SK-N-SH (cell line): ENCODE data around the gene MIA. TPM values are rescaled to one million over a fixed set of nuclear protein-coding genes. Genes with fewer than 3 reads are reported as not detected.

Experiments used
- CTCF ChIA-PET: fragments of 300-600, 350-600 bp; formaldehyde crosslinking; extraction: SDS; loops from one replicate; lab custom pipeline; 2021; lab: Yijun Ruan, JAX
- POLR2A ChIA-PET: fragments of 350-600 bp; sonication (Branson Sonifier 250); formaldehyde crosslinking; extraction: SDS; loops from one replicate; lab custom pipeline; 2020; ENCODE audit warnings: antibody characterized with exemption, inconsistent platforms; lab: Yijun Ruan, JAX
- DNase-seq: peaks from one replicate; pipeline ENCODE4 v3.0.0; 2012
- H2AFZ ChIP-seq: fragments of 200-600 bp; sonication (generic); 2 replicates; pipeline ENCODE4 v1.8.1; 2016; ENCODE audit warnings: antibody characterized with exemption, mild to moderate bottlenecking, low read depth
- H3F3A ChIP-seq: fragments of 200-600 bp; sonication (generic); replicated peaks from 2 replicates; pipeline ENCODE3; 2016; ENCODE audit warnings: antibody characterized with exemption, mild to moderate bottlenecking; ENCODE audit not compliant: insufficient read depth
- H3K27ac ChIP-seq, 2 experiments: fragments of 200-500 bp in 1 of 2; fragments of 200-600 bp in 1 of 2; sonication (Bioruptor generic) in 1 of 2; sonication (generic), shearing (Covaris generic) in 1 of 2; 2 replicates each; pipeline versions ENCODE4 v1.5.1 to v1.6.1; 2014 to 2016; ENCODE audit warnings: low read depth in 2 of 2, inconsistent platforms in 1 of 2, low read length in 1 of 2, mild to moderate bottlenecking in 1 of 2, mixed read lengths in 1 of 2
- H3K27me3 ChIP-seq: fragments of 200-600 bp; sonication (generic), shearing (Covaris generic); 2 replicates; pipeline ENCODE4 v1.6.1; 2016; ENCODE audit warnings: mixed run types; ENCODE audit not compliant: insufficient read depth
- H3K36me3 ChIP-seq, 2 experiments: fragments of 200-500 bp in 1 of 2; fragments of 200-600 bp in 1 of 2; sonication (Bioruptor generic) in 1 of 2; sonication (generic) in 1 of 2; replicated peaks in 1 of 2; 2 replicates each; pipeline versions ENCODE3 to v1.5.1; 2014 to 2016; ENCODE audit warnings: low read length in 1 of 2, mild to moderate bottlenecking in 1 of 2; ENCODE audit not compliant: insufficient read depth in 2 of 2, control insufficient read depth in 1 of 2
- H3K4me1 ChIP-seq, 2 experiments: fragments of 200-500 bp in 1 of 2; fragments of 200-600 bp in 1 of 2; sonication (Bioruptor generic) in 1 of 2; sonication (generic), shearing (Covaris generic) in 1 of 2; 2 replicates each; pipeline versions ENCODE4 v1.5.1 to v1.6.1; 2014 to 2016; ENCODE audit warnings: low read depth in 1 of 2, low read length in 1 of 2, mixed run types in 1 of 2; ENCODE audit not compliant: insufficient read depth in 2 of 2, control insufficient read depth in 1 of 2
- H3K4me2 ChIP-seq: fragments of 200-600 bp; sonication (generic), shearing (Covaris generic); 2 replicates; pipeline ENCODE4 v1.6.1; 2017; ENCODE audit warnings: mixed run types
- H3K4me3 ChIP-seq, 2 experiments: fragments of 200-500 bp in 1 of 2; fragments of 200-600 bp in 1 of 2; sonication (Bioruptor generic) in 1 of 2; sonication (generic), shearing (Covaris generic) in 1 of 2; 2 replicates each; pipeline versions ENCODE4 v1.5.1 to v1.8.1; 2014 to 2016; ENCODE audit warnings: low read depth in 2 of 2, inconsistent platforms in 1 of 2, low read length in 1 of 2, mild to moderate bottlenecking in 1 of 2, mixed read lengths in 1 of 2, moderate library complexity in 1 of 2
- H3K79me2 ChIP-seq: fragments of 200-600 bp; sonication (generic); 2 replicates; pipeline ENCODE4 v1.8.1; 2017; ENCODE audit warnings: mild to moderate bottlenecking; ENCODE audit not compliant: insufficient read depth
- H3K9ac ChIP-seq: fragments of 200-600 bp; sonication (generic); 2 replicates; pipeline ENCODE4 v1.6.1; 2017; ENCODE audit warnings: mixed run types
- H3K9me2 ChIP-seq: fragments of 200-600 bp; sonication (generic); 2 replicates; pipeline ENCODE4 v1.6.1; 2017; ENCODE audit warnings: mixed run types
- H3K9me3 ChIP-seq: fragments of 200-600 bp; sonication (generic); 2 replicates; pipeline ENCODE4 v1.6.1; 2017; ENCODE audit warnings: mixed run types, mild to moderate bottlenecking, moderate library complexity
- H4K20me1 ChIP-seq: fragments of 200-600 bp; sonication (generic); 2 replicates; pipeline ENCODE4 v1.6.1; 2017; ENCODE audit warnings: mild to moderate bottlenecking, mixed run types; ENCODE audit not compliant: insufficient read depth
- CHD2 ChIP-seq: fragments of 150-350 bp; IDR thresholded peaks from 2 replicates; pipeline ENCODE4 v1.6.1; 2018; ENCODE audit warnings: low read length; ENCODE audit not compliant: partially characterized antibody
- EP300 ChIP-seq, 2 experiments: IDR thresholded peaks; 2 replicates each; pipeline versions ENCODE4 v1.4.0 to v1.6.1; 2012; ENCODE audit warnings: borderline replicate concordance in 1 of 2, low read depth in 1 of 2, low read length in 1 of 2
- EZH2phosphoT487 ChIP-seq: fragments of 200-600 bp; sonication (generic); IDR thresholded peaks from 2 replicates; pipeline ENCODE4 v1.6.1; 2017; ENCODE audit warnings: low read depth, mixed run types, mild to moderate bottlenecking, antibody characterized with exemption, moderate library complexity, borderline replicate concordance
- FOSL2 ChIP-seq: IDR thresholded peaks from 2 replicates; pipeline ENCODE4 v1.4.0; 2012; ENCODE audit warnings: low read depth, mild to moderate bottlenecking, moderate library complexity, borderline replicate concordance
- FOXJ3 ChIP-seq: sonication (generic); formaldehyde crosslinking; IDR thresholded peaks from 2 replicates; pipeline ENCODE4 v1.5.1; 2020; ENCODE audit warnings: mild to moderate bottlenecking, missing genetic modification reagents
- GABPA ChIP-seq: IDR thresholded peaks from 2 replicates; pipeline ENCODE4 v1.4.0; 2012; ENCODE audit warnings: low read depth, mild to moderate bottlenecking
- GATA2 ChIP-seq: sonication (generic); formaldehyde crosslinking; IDR thresholded peaks from 2 replicates; pipeline ENCODE4 v1.5.0; 2020; ENCODE audit warnings: mild to moderate bottlenecking, missing genetic modification reagents
- MEF2A ChIP-seq: IDR thresholded peaks from 2 replicates; pipeline ENCODE4 v1.4.0; 2012; ENCODE audit warnings: low read depth, borderline replicate concordance
- NRF1 ChIP-seq: IDR thresholded peaks from 2 replicates; pipeline ENCODE4 v1.6.1; 2012; ENCODE audit warnings: low read depth, mild to moderate bottlenecking, low read length
- POLR2AphosphoS5 ChIP-seq: IDR thresholded peaks from 2 replicates; pipeline ENCODE4 v1.6.1; 2012; ENCODE audit warnings: low read depth, low read length
- RAD21 ChIP-seq: IDR thresholded peaks from 2 replicates; pipeline ENCODE4 v1.6.1; 2012; ENCODE audit warnings: mild to moderate bottlenecking, low read length
- RXRA ChIP-seq: IDR thresholded peaks from 2 replicates; pipeline ENCODE4 v1.4.0; 2012; ENCODE audit warnings: low read depth, mild to moderate bottlenecking, borderline replicate concordance
- SIN3A ChIP-seq: IDR thresholded peaks from 2 replicates; pipeline ENCODE4 v1.6.1; 2012; ENCODE audit warnings: low read depth, mild to moderate bottlenecking, low read length, moderate library complexity, borderline replicate concordance
- SMC3 ChIP-seq: IDR thresholded peaks from 2 replicates; pipeline ENCODE4 v1.6.1; 2012; ENCODE audit warnings: low read depth, low read length, improper control_type of control experiment
- WGBS: methylation state at CpG from one replicate; pipeline ENCODE4 v1.1.6; 2017; ENCODE audit warnings: low lambda C conversion rate; 5-methylcytosine and 5-hydroxymethylcytosine counted together
- polyA plus RNA-seq, 3 experiments: library from polyadenylated mRNA; depleted of rRNA; stranded (reverse); fragments of >200 nt; gene quantifications; 2 replicates each; pipeline ENCODE4 v1.2.3, GENCODE V29; 2012
- TF ChIP-seq, protein P1 (sequence below): IDR thresholded peaks from 2 replicates; pipeline ENCODE4; 2012
- TF ChIP-seq, protein P2 (sequence below): fragments of 150-350 bp; IDR thresholded peaks from 2 replicates; pipeline ENCODE4 v1.6.1; 2017; ENCODE audit warnings: antibody characterized with exemption, low read length, low read depth, borderline replicate concordance

Gene MIA
- polyA plus RNA-seq, 1 of the 3 experiments (the other 2 are of a cell fraction) = not detected

DNA sequence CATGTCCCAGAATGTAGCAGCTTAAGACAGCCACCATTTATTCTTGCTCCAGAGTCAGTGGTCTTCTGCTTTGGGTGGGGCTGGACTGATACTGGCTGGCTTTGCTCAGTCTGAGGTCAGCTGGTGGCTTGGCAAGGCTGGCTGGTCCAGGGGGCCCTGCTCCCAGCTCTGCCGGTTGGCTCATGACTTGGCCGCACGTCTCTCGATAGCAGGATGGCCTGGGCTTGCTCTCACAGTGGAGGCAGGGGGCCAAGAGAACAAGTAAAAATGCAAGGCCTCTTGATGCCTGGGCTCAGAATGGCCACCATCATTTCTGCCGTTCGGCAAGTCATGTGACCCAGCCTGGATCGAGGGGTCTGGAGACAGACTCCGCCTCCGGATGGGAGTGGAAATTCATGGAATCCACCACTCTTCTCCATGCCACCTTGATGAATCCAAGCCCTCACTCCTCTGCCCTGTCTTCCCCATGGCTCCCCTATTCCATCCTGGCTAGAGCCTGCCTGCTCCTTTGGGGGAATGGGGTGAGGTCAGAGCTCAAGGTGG lies 38.1 kb upstream of the MIA start:
- Histone ChIP-seq H3K27me3 (no peaks in the 10 kb centered on the region), H2AFZ (no peak overlapping the region), H3K36me3 (peaks cover 22 to 24% of the 10 kb centered on the region in 2 experiments), H3F3A (no peaks in the 10 kb centered on the region), H3K4me1 (no peaks in the 10 kb centered on the region), H3K9me3 (no peaks in the 10 kb centered on the region), H4K20me1 (no peaks in the 10 kb centered on the region), H3K4me2 (no peak overlapping the region), H3K9ac (no peak overlapping the region), H3K9me2 (no peaks in the 10 kb centered on the region), H3K4me3 (no peak overlapping the region), H3K27ac (no peak overlapping the region), H3K79me2 (no peaks in the 10 kb centered on the region)
- CTCF ChIA-PET = interaction anchor here (0.6 to 1.9 kb wide), 2 partner anchors 12 to 74 kb away, joined by 3 to 5 read pairs; no protein-coding TSS in a partner anchor
- DNase-seq = no peak
- WGBS = 96% methylated on average over 5 of the region's 9 CpGs
- POLR2A ChIA-PET = no interaction called here
- TF ChIP-seq FOSL2 (no peak), GATA2 (no peak), GABPA (no peak), SIN3A (no peak), RAD21 (no peak), EP300 (IDR thresholded peaks at IDR 0.05; ENCODE audit: borderline replicate concordance in 1 of 2, low read depth in 1 of 2, low read length in 1 of 2) (no peak), NRF1 (no peak), EZH2phosphoT487 (no peak)
- TF ChIP-seq, protein P1, sequence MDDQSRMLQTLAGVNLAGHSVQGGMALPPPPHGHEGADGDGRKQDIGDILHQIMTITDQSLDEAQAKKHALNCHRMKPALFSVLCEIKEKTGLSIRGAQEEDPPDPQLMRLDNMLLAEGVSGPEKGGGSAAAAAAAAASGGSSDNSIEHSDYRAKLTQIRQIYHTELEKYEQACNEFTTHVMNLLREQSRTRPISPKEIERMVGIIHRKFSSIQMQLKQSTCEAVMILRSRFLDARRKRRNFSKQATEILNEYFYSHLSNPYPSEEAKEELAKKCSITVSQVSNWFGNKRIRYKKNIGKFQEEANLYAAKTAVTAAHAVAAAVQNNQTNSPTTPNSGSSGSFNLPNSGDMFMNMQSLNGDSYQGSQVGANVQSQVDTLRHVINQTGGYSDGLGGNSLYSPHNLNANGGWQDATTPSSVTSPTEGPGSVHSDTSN = no peak

DNA sequence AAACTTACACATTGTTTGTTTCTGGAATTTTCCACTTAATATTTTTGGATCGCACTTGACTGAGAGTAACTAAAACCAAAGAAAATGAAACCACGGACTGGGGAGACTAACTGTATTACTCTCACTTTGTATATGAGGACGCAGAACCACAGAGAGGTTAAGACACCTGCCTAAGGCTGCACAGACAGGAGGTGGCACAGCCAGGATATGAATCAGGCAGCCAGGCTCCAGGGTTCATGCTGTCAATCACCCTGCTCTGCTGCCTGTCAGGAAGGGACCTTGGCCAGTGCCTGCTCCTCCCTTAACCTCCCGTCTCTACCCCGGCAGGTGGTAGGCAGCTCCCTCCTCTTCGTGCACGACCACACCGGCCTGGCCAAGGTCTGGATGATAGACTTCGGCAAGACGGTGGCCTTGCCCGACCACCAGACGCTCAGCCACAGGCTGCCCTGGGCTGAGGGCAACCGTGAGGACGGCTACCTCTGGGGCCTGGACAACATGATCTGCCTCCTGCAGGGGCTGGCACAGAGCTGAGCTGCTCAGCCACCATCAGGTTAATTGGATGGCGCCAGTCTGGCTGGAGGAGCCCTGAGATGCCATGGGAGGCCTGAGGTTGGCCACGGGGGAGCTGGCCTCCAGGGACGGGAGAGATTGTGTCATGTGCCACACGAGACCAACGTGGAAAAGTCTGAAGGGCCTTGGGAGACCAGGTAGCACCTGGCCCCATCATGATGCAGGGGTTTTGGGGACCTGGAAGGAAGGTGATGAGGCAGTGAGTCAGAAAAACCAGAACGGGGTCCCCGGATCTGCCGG lies 36.1 kb upstream of the MIA start:
- no peaks in the 10 kb centered on the region for H3K9me3 ChIP-seq
- no peak overlapping the region for H2AFZ ChIP-seq
- H3K79me2 ChIP-seq = no peaks in the 10 kb centered on the region
- ChIA-PET CTCF (no interaction called here), POLR2A (no interaction called here)
- H3K9me2 ChIP-seq = no peaks in the 10 kb centered on the region
- no peak overlapping the region for H3K27ac ChIP-seq
- H3K4me1 ChIP-seq = no peaks in the 10 kb centered on the region
- no peak overlapping the region for H3K4me2 ChIP-seq
- H3K36me3 ChIP-seq = peaks cover 10 to 11% of the 10 kb centered on the region in 2 experiments
- H3F3A ChIP-seq = no peaks in the 10 kb centered on the region
- DNase-seq = no peak
- no peaks in the 10 kb centered on the region for H4K20me1 ChIP-seq
- H3K9ac ChIP-seq = no peak overlapping the region
- TF ChIP-seq SMC3 (no peak), MEF2A (no peak), RXRA (no peak), POLR2AphosphoS5 (no peak), FOSL2 (no peak), FOXJ3 (no peak), CHD2 (no peak)
- TF ChIP-seq, protein P2, sequence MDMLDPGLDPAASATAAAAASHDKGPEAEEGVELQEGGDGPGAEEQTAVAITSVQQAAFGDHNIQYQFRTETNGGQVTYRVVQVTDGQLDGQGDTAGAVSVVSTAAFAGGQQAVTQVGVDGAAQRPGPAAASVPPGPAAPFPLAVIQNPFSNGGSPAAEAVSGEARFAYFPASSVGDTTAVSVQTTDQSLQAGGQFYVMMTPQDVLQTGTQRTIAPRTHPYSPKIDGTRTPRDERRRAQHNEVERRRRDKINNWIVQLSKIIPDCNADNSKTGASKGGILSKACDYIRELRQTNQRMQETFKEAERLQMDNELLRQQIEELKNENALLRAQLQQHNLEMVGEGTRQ = no peak
- H3K27me3 ChIP-seq = no peaks in the 10 kb centered on the region
- WGBS = 86% methylated on average over 17 of the region's 22 CpGs
- H3K4me3 ChIP-seq = no peak overlapping the region
